Measurements from ENCODE around the gene HAGH. TPM values are rescaled to one million over a fixed set of nuclear protein-coding genes. Genes with fewer than 3 reads are reported as not detected.

Gene HAGH
- total and polyA plus RNA-seq, 10 of the 15 experiments (the other 5 are each of a cell fraction or from before 2014, with no cell fraction given): 2.0 to 50.1 (median 22.4) TPM

DNA sequence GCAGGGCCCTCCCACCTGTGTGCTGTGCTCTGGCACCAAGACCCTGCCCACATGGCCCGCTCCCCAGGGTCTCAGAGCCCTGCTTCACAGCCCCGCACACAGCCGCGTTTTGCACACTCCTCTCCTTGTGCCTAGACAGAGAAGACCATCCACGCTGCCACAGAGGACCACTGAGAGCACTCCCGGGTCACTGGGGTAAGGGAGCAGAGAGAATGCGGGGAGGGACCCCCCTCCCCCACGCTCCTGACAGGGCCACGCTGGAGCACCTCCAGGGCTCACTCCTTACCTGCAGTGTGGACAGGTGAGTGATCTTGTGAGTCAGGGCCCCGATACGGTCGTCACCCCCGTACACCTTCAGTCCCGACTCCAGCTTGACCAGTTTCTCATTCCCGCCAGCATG lies 7.0 kb downstream of the HAGH start:
- intact Hi-C loops (cut with micrococcal nuclease; ENCODE audit: unreplicated experiment) (no loop called here), in situ Hi-C loops (cut with MboI) (no loop called here)
- Histone ChIP-seq H3K36me3 (ENCODE audit: control insufficient read depth in 2 of 2, insufficient read depth in 2 of 2, low read length in 1 of 2) (no peaks in the 10 kb centered on the region; a peak in 2 of 4 replicates), H3K4me1 (ENCODE audit: control insufficient read depth, insufficient read depth, low read length) (no peaks in the 10 kb centered on the region), H3K4me2 (ENCODE audit: control insufficient read depth, insufficient read depth) (no peak overlapping the region), H3K79me2 (ENCODE audit: control insufficient read depth, insufficient read depth, low read length) (no peaks in the 10 kb centered on the region), H4K20me1 (ENCODE audit: control insufficient read depth, insufficient read depth) (no peaks in the 10 kb centered on the region), H3K9ac (ENCODE audit: control insufficient read depth, insufficient read depth, low read length) (no peak overlapping the region), H3K27me3 (replicated peaks in 1 of 2; ENCODE audit: control insufficient read depth in 2 of 2, insufficient read depth in 2 of 2, low read length in 1 of 2) (no peaks in the 10 kb centered on the region), H3K4me3 (no peak overlapping the region), H3K27ac (ENCODE audit: control insufficient read depth, insufficient read depth) (no peak overlapping the region), H2AFZ (ENCODE audit: control insufficient read depth, low read depth, low read length) (no peak overlapping the region), H3K9me3 (replicated peaks; ENCODE audit: control insufficient read depth, insufficient read depth, low read length) (no peaks in the 10 kb centered on the region)
- SMC1A ChIA-PET (ENCODE audit: uncharacterized antibody, unreplicated experiment): no interaction called here
- TF ChIP-seq BMI1 (IDR thresholded peaks at IDR 0.05; ENCODE audit: borderline replicate concordance) (no peak), MYB (IDR thresholded peaks at IDR 0.05; ENCODE audit: borderline replicate concordance, low read depth, low read length) (no peak), TBL1XR1 (IDR thresholded peaks at IDR 0.05; ENCODE audit: low read depth, low read length) (no peak), SUPT20H (IDR thresholded peaks at IDR 0.05; ENCODE audit: borderline replicate concordance, control insufficient read depth, low read depth, low read length) (no peak), SMC3 (IDR thresholded peaks at IDR 0.05; ENCODE audit: borderline replicate concordance, low read length) (no peak), CEBPB (IDR thresholded peaks at IDR 0.05; ENCODE audit: borderline replicate concordance in 1 of 2, low read depth in 2 of 2, low read length in 2 of 2) (no peak), ZNF217 (IDR thresholded peaks at IDR 0.05) (no peak), ZZZ3 (IDR thresholded peaks at IDR 0.05; ENCODE audit: control insufficient read depth, insufficient read length, low read depth) (no peak), RCOR1 (conservative IDR thresholded peaks at IDR 0.05; ENCODE audit: low read depth, low read length) (no peak), CBX5 (IDR thresholded peaks at IDR 0.05; ENCODE audit: low read depth) (no peak), EGR1 (IDR thresholded peaks at IDR 0.05; ENCODE audit: borderline replicate concordance in 1 of 2, low read depth in 2 of 2, low read length in 2 of 2) (no peak), MEF2A (IDR thresholded peaks at IDR 0.05; ENCODE audit: insufficient read depth, low read depth, low read length) (no peak), SPI1 (IDR thresholded peaks at IDR 0.05; ENCODE audit: borderline replicate concordance, insufficient read depth, low read depth, low read length) (no peak)
- TF ChIP-seq, protein P1, sequence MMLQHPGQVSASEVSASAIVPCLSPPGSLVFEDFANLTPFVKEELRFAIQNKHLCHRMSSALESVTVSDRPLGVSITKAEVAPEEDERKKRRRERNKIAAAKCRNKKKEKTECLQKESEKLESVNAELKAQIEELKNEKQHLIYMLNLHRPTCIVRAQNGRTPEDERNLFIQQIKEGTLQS (IDR thresholded peaks at IDR 0.05; ENCODE audit: borderline replicate concordance, extremely low read depth, low read depth, low read length): no peak
- TF ChIP-seq, protein P2, sequence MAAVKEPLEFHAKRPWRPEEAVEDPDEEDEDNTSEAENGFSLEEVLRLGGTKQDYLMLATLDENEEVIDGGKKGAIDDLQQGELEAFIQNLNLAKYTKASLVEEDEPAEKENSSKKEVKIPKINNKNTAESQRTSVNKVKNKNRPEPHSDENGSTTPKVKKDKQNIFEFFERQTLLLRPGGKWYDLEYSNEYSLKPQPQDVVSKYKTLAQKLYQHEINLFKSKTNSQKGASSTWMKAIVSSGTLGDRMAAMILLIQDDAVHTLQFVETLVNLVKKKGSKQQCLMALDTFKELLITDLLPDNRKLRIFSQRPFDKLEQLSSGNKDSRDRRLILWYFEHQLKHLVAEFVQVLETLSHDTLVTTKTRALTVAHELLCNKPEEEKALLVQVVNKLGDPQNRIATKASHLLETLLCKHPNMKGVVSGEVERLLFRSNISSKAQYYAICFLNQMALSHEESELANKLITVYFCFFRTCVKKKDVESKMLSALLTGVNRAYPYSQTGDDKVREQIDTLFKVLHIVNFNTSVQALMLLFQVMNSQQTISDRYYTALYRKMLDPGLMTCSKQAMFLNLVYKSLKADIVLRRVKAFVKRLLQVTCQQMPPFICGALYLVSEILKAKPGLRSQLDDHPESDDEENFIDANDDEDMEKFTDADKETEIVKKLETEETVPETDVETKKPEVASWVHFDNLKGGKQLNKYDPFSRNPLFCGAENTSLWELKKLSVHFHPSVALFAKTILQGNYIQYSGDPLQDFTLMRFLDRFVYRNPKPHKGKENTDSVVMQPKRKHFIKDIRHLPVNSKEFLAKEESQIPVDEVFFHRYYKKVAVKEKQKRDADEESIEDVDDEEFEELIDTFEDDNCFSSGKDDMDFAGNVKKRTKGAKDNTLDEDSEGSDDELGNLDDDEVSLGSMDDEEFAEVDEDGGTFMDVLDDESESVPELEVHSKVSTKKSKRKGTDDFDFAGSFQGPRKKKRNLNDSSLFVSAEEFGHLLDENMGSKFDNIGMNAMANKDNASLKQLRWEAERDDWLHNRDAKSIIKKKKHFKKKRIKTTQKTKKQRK (IDR thresholded peaks at IDR 0.05; ENCODE audit: low read depth, low read length): no peak
- TF ChIP-seq, protein P3, sequence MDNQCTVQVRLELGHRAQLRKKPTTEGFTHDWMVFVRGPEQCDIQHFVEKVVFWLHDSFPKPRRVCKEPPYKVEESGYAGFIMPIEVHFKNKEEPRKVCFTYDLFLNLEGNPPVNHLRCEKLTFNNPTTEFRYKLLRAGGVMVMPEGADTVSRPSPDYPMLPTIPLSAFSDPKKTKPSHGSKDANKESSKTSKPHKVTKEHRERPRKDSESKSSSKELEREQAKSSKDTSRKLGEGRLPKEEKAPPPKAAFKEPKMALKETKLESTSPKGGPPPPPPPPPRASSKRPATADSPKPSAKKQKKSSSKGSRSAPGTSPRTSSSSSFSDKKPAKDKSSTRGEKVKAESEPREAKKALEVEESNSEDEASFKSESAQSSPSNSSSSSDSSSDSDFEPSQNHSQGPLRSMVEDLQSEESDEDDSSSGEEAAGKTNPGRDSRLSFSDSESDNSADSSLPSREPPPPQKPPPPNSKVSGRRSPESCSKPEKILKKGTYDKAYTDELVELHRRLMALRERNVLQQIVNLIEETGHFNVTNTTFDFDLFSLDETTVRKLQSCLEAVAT (IDR thresholded peaks at IDR 0.05): no peak
- TF ChIP-seq, protein P4, sequence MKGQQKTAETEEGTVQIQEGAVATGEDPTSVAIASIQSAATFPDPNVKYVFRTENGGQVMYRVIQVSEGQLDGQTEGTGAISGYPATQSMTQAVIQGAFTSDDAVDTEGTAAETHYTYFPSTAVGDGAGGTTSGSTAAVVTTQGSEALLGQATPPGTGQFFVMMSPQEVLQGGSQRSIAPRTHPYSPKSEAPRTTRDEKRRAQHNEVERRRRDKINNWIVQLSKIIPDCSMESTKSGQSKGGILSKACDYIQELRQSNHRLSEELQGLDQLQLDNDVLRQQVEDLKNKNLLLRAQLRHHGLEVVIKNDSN (IDR thresholded peaks at IDR 0.05; ENCODE audit: borderline replicate concordance, extremely low read length, insufficient read depth, low read depth, low read length): no peak
- DNase-seq (ENCODE audit: low read depth, low spot score) (no peak), ATAC-seq (no peak), FAIRE-seq (no peak)
- CTCF ChIA-PET: no interaction called here
- 90% methylated on average over 15 of the region's 15 CpGs for WGBS (ENCODE audit: insufficient coverage, insufficient replicate concordance, low lambda C conversion rate, missing lambda C conversion rate)
- POLR2A ChIA-PET: no interaction called here
- BruUV-seq (replicated peaks): no TSS peak
- RAD21 ChIA-PET (ENCODE audit: unreplicated experiment): no interaction called here
